IPS-18a (cell line): ENCODE measurements around the gene MIPEP.
"Not testable (repeated sequence)": the region's sequence is repeated elsewhere in the genome, so short reads cannot be mapped to it uniquely, and the experiment has no call there.

Source experiments
- H3K27ac ChIP-seq: one replicate; pipeline ENCODE4 v1.5.1; 2013; ENCODE audit warnings: low read length
- H3K27me3 ChIP-seq: one replicate; pipeline ENCODE4 v1.6.1; 2013; ENCODE audit warnings: mild to moderate bottlenecking, low read length; ENCODE audit not compliant: control insufficient read depth, insufficient read depth
- H3K36me3 ChIP-seq: one replicate; pipeline ENCODE4 v1.6.1; 2013; ENCODE audit warnings: low read depth, low read length; ENCODE audit not compliant: control insufficient read depth
- H3K4me1 ChIP-seq: one replicate; pipeline ENCODE4 v1.6.1; 2013; ENCODE audit warnings: low read depth, low read length; ENCODE audit not compliant: control insufficient read depth
- H3K4me3 ChIP-seq: one replicate; pipeline ENCODE4 v1.5.1; 2013; ENCODE audit warnings: low read length
- H3K9ac ChIP-seq: one replicate; pipeline ENCODE4 v1.6.1; 2013; ENCODE audit warnings: mild to moderate bottlenecking, low read length, moderate library complexity
- H3K9me3 ChIP-seq: one replicate; pipeline ENCODE4 v1.6.1; 2013; ENCODE audit warnings: low read depth, low read length; ENCODE audit not compliant: control insufficient read depth

Gene MIPEP

DNA sequence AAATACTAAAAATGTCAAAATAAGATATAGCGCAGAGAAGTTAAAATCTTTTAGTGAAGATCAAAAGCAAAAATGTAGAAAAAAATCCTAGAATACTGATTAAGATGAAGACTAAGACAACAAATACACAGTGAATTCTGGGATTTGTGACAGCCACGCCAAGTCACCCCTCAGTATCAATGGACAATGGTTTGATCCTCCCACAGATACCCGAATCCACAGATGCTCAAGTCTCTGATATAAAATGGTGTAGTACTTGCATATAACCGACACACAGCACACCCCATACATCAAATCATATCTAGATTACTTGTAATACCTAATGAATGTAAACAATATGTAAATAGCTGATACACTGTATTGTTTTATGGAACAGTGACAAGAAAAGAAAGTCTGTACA, 5.9 kb downstream of the MIPEP start:
- Histone ChIP-seq H3K27me3 (no peaks in the 10 kb centered on the region), H3K4me1 (peaks cover 5% of the 10 kb centered on the region), H3K9ac (no peak overlapping the region), H3K9me3 (no peaks in the 10 kb centered on the region), H3K4me3 (no peak overlapping the region), H3K27ac (no peak overlapping the region), H3K36me3 (peaks cover 9% of the 10 kb centered on the region)

DNA sequence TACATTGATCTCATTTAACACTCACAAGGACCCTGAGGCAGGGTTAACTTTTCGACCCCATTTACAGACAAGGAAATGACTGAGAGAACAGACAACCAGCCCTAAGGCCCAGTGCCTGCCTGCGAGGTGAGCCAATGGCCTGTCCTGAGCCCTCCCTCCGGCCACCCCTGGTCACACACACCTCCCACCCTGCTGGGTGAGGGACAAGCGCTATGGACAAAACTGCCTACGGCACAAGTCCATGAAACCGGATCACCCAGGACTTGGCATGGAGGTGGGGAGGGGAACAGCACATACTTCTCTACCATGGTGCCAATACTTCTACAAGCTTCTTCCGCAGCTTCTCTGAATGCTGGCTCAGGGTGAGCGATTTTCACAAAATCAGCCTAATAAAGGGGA, 7.8 kb downstream of the MIPEP start:
- not testable (repeated sequence) for H3K9ac ChIP-seq, H3K4me3 ChIP-seq, H3K9me3 ChIP-seq, H3K27ac ChIP-seq, H3K27me3 ChIP-seq, H3K4me1 ChIP-seq
- peaks cover 14% of the 10 kb centered on the region for H3K36me3 ChIP-seq

DNA sequence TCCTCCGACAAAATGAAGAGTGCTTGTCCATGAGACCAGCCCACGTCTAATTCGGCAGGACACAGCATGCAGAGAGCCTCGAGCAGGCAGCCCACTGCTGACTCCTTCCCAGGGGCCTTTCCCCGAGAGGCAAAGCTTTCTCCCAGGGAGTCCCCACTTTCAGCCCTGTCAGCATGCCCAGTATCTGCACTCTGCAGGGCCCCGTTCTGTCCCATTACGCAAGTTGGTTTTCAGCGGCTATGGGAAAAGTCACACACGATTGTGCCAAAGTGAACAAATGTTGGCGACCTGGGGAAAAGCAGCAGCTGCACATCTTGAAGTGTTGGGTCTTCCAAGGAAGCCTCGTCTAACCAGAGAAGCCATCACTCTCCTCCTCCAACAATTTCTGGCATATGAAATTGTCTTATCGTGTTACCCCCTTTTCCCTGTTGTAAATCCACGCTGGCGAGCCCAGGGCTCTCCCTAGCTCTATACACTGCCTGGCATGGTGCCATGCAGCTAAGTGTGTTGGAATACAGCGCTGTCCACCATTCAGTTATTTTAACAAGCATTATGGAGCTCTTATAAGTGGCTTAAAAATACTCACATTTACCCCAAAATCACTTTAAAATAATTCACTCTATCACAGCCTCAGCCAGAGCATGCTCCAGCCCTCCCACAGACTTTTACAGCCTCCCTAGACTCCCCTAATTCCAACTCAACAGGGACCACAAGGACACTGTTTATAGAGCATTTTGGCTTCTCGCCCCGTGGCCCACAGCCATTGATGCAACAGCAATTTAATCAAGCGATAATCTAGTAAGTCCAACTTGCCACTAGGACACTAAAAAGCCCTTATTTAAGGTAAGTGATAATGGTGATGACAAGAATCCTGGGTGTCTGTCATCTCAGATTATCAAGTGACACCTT, 8.5 kb downstream of the MIPEP start:
- H3K4me1 ChIP-seq, H3K27me3 ChIP-seq, H3K9me3 ChIP-seq, H3K27ac ChIP-seq, H3K9ac ChIP-seq, H3K4me3 ChIP-seq: not testable (repeated sequence)
- H3K36me3 ChIP-seq = peaks cover 14% of the 10 kb centered on the region

DNA sequence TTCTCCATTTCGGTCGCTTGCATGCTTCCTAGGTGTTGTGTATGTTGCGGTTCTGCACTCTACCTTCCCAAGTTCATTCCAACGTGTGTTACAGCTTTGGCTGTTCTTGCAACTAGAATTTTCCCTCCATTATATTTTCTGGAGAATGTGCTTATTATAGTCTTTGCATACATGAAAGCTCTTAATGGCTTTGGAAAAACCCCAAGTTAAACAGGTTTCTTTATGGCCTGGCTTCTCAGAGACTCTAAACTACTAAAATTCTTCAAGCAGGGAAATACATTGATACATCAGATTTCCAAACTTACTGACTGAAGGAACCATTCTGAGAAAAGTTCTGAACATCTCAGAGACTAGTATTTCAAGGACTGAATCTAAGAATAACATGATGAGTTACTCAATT, 11.9 kb downstream of the MIPEP start:
- Histone ChIP-seq H3K9me3 (no peaks in the 10 kb centered on the region), H3K27ac (no peak overlapping the region), H3K27me3 (no peaks in the 10 kb centered on the region), H3K4me1 (no peaks in the 10 kb centered on the region), H3K9ac (no peak overlapping the region), H3K36me3 (peaks cover 11% of the 10 kb centered on the region), H3K4me3 (no peak overlapping the region)

DNA sequence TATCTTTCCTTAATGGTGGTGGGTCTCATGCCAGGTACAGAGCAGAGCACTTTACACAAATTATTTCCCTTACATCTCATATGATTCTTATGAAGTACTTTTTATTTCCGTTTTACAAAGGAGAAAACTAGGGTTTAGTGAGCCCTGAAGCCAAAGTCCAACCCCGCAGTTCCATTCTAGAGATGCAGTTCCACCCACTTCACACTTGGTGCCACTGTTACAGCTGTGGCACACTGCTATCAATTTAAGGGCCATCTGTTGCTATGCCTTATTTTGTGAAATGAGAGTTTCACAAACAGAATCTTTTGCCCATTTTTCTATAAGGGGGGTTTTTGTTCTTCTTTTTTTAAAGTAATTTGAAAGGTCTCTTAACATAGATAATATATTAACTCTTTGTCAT, 12.9 kb downstream of the MIPEP start:
- Histone ChIP-seq H3K4me3 (no peak overlapping the region), H3K27me3 (no peaks in the 10 kb centered on the region), H3K9ac (no peak overlapping the region), H3K36me3 (peaks cover 11% of the 10 kb centered on the region), H3K27ac (no peak overlapping the region), H3K9me3 (no peaks in the 10 kb centered on the region), H3K4me1 (no peaks in the 10 kb centered on the region)

DNA sequence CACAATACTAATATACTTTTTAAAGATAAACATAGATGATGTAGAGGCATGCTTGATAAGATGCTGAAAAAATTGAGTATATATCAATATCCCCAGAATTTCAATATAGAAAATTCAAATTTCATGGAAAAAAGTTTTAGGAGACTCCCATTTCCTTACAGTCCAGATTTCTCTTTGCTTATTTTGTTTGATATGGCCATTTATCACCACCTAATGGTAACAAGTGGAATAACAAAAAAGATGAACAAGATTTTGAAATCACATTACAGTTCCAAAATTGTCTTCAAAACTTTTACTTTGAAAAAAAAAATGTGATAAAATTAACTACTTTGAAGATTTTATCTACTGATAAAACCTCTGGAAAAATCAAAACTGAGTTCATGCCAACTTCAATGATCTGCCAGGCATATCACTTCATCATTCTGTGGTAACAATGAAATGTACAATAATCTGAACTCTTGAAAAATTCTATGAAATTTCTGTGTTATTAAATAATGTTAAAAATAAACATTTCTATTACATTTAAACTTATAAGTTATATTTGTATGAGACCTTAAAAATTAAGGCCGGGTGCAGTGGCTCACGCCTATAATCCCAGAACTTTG, 17.5 kb downstream of the MIPEP start:
- H3K27ac ChIP-seq = no peak overlapping the region
- no peaks in the 10 kb centered on the region for H3K9me3 ChIP-seq
- peaks cover 4% of the 10 kb centered on the region for H3K36me3 ChIP-seq
- no peaks in the 10 kb centered on the region for H3K4me1 ChIP-seq
- H3K4me3 ChIP-seq = no peak overlapping the region
- no peaks in the 10 kb centered on the region for H3K27me3 ChIP-seq
- H3K9ac ChIP-seq = no peak overlapping the region

DNA sequence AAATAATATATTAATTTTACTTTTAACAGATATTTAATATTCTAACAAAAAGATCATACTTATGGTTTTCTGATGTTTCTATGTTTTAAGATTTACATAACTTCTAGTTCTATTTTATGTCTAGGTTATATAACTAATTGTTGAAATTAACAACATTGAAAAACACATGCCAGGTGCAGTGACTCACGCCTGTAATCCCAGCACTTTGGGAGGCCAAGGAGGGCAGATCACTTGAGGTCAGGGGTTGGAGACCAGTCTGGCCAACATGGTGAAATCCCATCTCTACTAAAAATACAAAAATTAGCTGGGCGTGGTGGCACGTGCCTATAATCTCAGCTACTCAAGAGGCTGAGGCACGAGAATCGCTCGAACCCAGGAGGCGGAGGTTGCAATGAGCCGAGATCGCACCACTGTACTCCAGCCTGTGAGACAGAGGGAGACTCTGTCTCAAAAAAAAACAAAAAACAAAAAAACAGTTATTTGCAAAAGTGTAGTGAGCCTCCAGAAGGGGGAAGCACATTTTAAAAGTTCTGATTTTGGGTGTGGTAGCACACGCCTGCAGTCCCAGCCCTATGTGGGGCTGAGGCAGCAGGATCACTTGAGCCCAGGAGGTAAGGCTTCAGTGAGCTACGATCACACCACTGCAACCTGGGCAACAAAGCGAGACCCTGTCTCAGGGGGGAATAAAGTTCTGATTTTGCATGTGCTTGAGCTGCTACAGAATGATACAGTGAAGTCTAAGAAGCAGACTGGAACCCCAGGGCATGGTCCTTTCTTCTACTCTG, 18.7 kb downstream of the MIPEP start:
- Histone ChIP-seq H3K36me3 (peaks cover 4% of the 10 kb centered on the region), H3K27me3 (no peaks in the 10 kb centered on the region), H3K4me1 (no peaks in the 10 kb centered on the region), H3K27ac (no peak overlapping the region), H3K9ac (no peak overlapping the region), H3K4me3 (no peak overlapping the region), H3K9me3 (no peaks in the 10 kb centered on the region)

DNA sequence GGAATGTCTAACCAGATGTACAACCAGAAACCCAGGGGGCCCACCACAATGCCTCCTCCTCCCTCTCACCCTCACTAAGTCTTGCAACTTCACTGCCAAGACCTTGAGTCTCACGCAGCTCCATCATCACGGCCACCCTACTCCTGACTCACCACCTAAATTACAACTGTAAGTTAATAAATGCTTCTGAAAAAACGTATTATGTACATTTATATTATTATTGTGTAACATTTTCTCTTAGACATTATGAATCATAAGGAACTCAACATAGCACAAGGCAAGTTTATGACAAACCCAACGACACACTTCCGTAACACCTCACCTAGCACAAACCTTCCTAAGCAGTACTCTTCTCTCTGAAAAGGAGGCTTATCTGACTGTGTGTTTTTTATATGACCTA, 20.7 kb downstream of the MIPEP start:
- no peaks in the 10 kb centered on the region for H3K27me3 ChIP-seq
- H3K27ac ChIP-seq = no peak overlapping the region
- no peak overlapping the region for H3K9ac ChIP-seq
- no peak overlapping the region for H3K4me3 ChIP-seq
- no peaks in the 10 kb centered on the region for H3K9me3 ChIP-seq
- H3K36me3 ChIP-seq = peaks cover 4% of the 10 kb centered on the region
- no peaks in the 10 kb centered on the region for H3K4me1 ChIP-seq

DNA sequence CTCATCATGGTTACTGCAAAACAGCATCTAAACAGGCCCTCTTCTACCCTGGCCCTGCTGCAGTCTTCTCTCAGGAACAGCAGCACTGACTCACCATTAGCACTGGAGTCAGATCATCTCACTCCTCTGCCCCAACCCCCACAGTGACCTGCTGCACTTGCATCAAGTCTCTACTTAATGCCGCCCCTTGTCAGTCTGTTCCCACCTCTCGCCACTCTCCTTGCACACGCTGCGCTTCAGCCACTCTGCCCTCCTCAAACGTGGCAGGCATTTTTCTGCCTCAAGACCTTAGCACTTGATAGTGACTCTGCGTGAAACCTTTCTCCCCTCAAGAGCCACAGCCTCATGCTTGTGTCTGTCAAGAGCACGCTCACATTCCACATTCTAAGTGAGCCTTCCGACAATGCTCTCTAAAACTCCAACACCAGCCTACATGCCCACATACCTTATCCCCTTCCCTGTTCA, 22.1 kb downstream of the MIPEP start:
- Histone ChIP-seq H3K27ac (no peak overlapping the region), H3K9me3 (no peaks in the 10 kb centered on the region), H3K9ac (no peak overlapping the region), H3K4me1 (no peaks in the 10 kb centered on the region), H3K4me3 (no peak overlapping the region), H3K27me3 (no peaks in the 10 kb centered on the region), H3K36me3 (peaks cover 4% of the 10 kb centered on the region)

DNA sequence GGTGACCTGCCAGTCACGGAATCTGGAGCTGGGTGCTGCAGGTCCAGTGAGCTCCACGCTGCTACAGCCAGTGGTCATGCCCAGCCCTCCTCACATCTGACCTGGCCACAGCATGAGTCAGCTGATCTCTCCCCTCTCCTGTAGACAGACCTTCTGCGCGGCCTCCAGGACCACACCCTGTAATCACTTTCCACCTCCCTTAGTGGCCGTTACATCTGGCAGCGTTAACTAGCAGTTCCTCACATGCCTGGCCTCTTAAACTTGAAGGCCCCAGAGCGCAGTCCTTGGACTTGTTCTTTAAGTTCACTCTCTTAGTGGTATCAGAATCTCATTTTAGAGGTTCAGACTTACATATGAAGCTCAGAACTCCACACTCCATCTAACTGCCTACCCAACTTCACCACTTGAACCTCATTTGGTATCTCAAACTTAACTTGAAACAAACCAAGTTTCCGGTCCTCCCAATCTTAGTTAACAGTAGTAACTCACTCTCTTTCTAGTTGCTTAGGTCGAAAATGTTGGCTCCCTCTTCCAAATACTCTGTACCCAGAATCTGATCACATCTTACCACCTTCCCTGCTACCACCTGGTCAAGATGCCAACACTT, 22.7 kb downstream of the MIPEP start:
- H3K27ac ChIP-seq = no peak overlapping the region

DNA sequence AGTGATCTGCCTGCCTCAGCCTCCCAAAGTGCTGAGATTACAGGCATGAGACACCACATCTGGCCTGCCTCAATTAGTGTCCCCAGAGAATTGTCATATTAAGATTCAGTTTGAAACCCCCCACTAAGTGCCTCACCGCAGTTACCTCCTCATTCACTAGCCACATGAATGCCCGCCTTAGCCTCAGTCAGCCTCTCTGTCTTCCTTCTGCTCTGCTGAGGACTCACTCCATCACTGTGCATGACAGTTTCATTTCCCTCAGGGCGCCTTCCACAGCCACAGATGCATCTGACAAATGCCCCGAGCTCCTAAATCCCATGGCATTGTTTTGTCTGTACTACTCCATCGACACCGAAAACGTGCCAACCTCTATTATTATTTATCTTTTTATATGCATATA, 23.3 kb downstream of the MIPEP start:
- H3K27me3 ChIP-seq = no peaks in the 10 kb centered on the region

More for the DNA sequence above, 22.7 kb downstream of the MIPEP start:
- H3K9me3 ChIP-seq = no peaks in the 10 kb centered on the region
- no peaks in the 10 kb centered on the region for H3K4me1 ChIP-seq
- H3K27me3 ChIP-seq = no peaks in the 10 kb centered on the region
- peaks cover 9% of the 10 kb centered on the region for H3K36me3 ChIP-seq
- no peak overlapping the region for H3K4me3 ChIP-seq
- H3K9ac ChIP-seq = no peak overlapping the region

More for the DNA sequence above, 23.3 kb downstream of the MIPEP start:
- Histone ChIP-seq H3K4me1 (no peaks in the 10 kb centered on the region), H3K36me3 (peaks cover 11% of the 10 kb centered on the region), H3K4me3 (no peak overlapping the region), H3K9ac (no peak overlapping the region), H3K9me3 (no peaks in the 10 kb centered on the region), H3K27ac (no peak overlapping the region)
